KOPT-K1 (cell line): ENCODE results near the gene TRIM65.
"Not testable (repeated sequence)": the region's sequence is repeated elsewhere in the genome, so short reads cannot be mapped to it uniquely, and the experiment has no call there.

Experiments used
- H3K27ac ChIP-seq: fragments of 200-600 bp; sonication (generic); 2 replicates; pipeline ENCODE4 v1.5.1; 2016; ENCODE audit warnings: antibody characterized with exemption, mild to moderate bottlenecking, low read depth, low read length; ENCODE audit not compliant: poor library complexity, severe bottlenecking
- H3K36me3 ChIP-seq: fragments of 200-600 bp; sonication (generic); 2 replicates; pipeline ENCODE4 v1.5.1; 2017; ENCODE audit warnings: antibody characterized with exemption, mild to moderate bottlenecking, low read length, moderate library complexity; ENCODE audit not compliant: insufficient read depth
- H3K9me3 ChIP-seq: fragments of 200-600 bp; sonication (generic); 2 replicates; pipeline ENCODE4 v1.5.1; 2017; ENCODE audit warnings: antibody characterized with exemption, low read length, mild to moderate bottlenecking; ENCODE audit not compliant: insufficient read depth, poor library complexity, severe bottlenecking

Gene TRIM65

GRCh38 chr17:75861927-75862317, 34.8 kb downstream of the TRIM65 start:
- Histone ChIP-seq H3K36me3 (no peaks in the 10 kb centered on the region), H3K27ac (no peak overlapping the region), H3K9me3 (no peaks in the 10 kb centered on the region)

GRCh38 chr17:75859358-75859757, 37.4 kb downstream of the TRIM65 start:
- H3K36me3 ChIP-seq, H3K9me3 ChIP-seq, H3K27ac ChIP-seq: not testable (repeated sequence)

- no peaks in the 10 kb centered on the region for H3K9me3 ChIP-seq
- peak overlapping the region; percentile 82 for H3K27ac ChIP-seq
- peaks cover 5% of the 10 kb centered on the region for H3K36me3 ChIP-seq
Measured at GRCh38 chr17:75856062-75856756, 40.5 kb downstream of the TRIM65 start.

GRCh38 chr17:75855310-75856061, 41.3 kb downstream of the TRIM65 start, which contains the start of gene WBP2:
Gene WBP2, minus strand, starts transcription at chr17:75855335. Its CDS starts 38 bp downstream, at chr17:75855297.
- peaks cover 12% of the 10 kb centered on the region for H3K36me3 ChIP-seq
- no peaks in the 10 kb centered on the region for H3K9me3 ChIP-seq
- peak within 1 kb of the TSS; percentile 82 for H3K27ac ChIP-seq

- Histone ChIP-seq H3K27ac (peak overlapping the region; percentile 82), H3K9me3 (no peaks in the 10 kb centered on the region), H3K36me3 (peaks cover 18% of the 10 kb centered on the region)
Measured at GRCh38 chr17:75854881-75855309, 41.9 kb downstream of the TRIM65 start.

- Histone ChIP-seq H3K9me3 (no peaks in the 10 kb centered on the region), H3K36me3 (peaks cover 25% of the 10 kb centered on the region), H3K27ac (peak overlapping the region; percentile 82)
Measured at GRCh38 chr17:75854101-75854748, 42.5 kb downstream of the TRIM65 start.

- Histone ChIP-seq H3K27ac (no peak overlapping the region), H3K36me3 (peaks cover 33% of the 10 kb centered on the region), H3K9me3 (no peaks in the 10 kb centered on the region)
Measured at GRCh38 chr17:75853433-75853832, 43.3 kb downstream of the TRIM65 start.

- not testable (repeated sequence) for H3K9me3 ChIP-seq, H3K27ac ChIP-seq
- peaks cover 51% of the 10 kb centered on the region for H3K36me3 ChIP-seq
Measured at GRCh38 chr17:75851693-75851991, 45.1 kb downstream of the TRIM65 start.

GRCh38 chr17:75850928-75851692, 45.6 kb downstream of the TRIM65 start:
- Histone ChIP-seq H3K27ac (no peak overlapping the region), H3K36me3 (peaks cover 56% of the 10 kb centered on the region), H3K9me3 (no peaks in the 10 kb centered on the region)

- H3K27ac ChIP-seq = no peak overlapping the region
- no peaks in the 10 kb centered on the region for H3K9me3 ChIP-seq
- peaks cover 61% of the 10 kb centered on the region for H3K36me3 ChIP-seq
Measured at GRCh38 chr17:75849724-75850123, 47.0 kb downstream of the TRIM65 start.

GRCh38 chr17:75849279-75849646, 47.5 kb downstream of the TRIM65 start:
- H3K36me3 ChIP-seq = peaks cover 61% of the 10 kb centered on the region
- no peaks in the 10 kb centered on the region for H3K9me3 ChIP-seq
- H3K27ac ChIP-seq = no peak overlapping the region

- Histone ChIP-seq H3K36me3 (peaks cover 61% of the 10 kb centered on the region), H3K9me3 (no peaks in the 10 kb centered on the region), H3K27ac (no peak overlapping the region)
Measured at GRCh38 chr17:75848523-75849278, 48.0 kb downstream of the TRIM65 start.

- peaks cover 61% of the 10 kb centered on the region for H3K36me3 ChIP-seq
- no peak overlapping the region for H3K27ac ChIP-seq
- no peaks in the 10 kb centered on the region for H3K9me3 ChIP-seq
Measured at GRCh38 chr17:75847614-75848522, 48.9 kb downstream of the TRIM65 start.
